ENCODE data around the gene ARHGEF11.
A peak's percentile ranks its signal among the peaks of the same experiment; 100 is the strongest.

The ARHGEF11 gene

DNA sequence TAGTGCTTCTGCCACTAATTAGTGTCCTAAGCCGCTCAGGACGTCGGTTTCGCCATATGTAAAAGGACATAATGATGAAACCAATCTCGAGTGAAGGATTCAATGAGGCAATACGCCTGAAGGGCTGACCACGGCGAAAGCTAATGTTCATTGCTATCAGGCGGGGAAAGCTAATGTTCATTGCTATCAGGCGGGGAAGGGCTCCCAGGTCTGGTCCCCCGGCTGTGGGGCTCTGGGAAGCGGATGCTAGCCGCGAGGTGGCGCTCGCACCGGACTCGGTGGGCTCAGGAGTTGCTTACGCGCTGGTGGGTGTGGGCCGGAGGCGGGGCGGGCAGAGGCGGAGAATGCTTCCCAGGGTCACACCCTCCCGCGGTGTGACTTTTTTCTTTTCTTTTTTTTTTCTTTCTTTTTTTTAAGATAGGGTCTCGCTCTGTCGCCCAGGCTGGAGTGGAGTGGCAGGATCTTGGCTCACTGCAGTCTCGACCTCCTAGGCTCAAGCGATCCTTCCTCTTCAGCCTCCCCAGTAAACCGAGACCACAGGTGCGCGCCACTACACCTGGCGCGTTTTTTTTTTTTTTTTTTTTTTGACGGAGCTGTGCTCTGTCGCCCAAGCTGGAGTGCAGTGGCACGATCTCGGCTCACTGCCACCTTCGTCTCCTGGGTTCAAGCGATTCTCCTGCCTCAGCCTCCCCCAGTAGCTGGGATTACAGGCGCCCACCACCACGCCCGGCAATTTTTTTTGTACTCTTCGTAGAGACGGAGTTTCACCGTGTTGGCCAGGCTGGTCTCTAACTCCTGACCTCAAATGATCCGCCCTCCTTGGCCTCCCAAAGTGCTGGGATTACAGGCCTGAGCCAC, 153.1 kb downstream of the ARHGEF11 start:
- peak; percentile 92 for DNase-seq

DNA sequence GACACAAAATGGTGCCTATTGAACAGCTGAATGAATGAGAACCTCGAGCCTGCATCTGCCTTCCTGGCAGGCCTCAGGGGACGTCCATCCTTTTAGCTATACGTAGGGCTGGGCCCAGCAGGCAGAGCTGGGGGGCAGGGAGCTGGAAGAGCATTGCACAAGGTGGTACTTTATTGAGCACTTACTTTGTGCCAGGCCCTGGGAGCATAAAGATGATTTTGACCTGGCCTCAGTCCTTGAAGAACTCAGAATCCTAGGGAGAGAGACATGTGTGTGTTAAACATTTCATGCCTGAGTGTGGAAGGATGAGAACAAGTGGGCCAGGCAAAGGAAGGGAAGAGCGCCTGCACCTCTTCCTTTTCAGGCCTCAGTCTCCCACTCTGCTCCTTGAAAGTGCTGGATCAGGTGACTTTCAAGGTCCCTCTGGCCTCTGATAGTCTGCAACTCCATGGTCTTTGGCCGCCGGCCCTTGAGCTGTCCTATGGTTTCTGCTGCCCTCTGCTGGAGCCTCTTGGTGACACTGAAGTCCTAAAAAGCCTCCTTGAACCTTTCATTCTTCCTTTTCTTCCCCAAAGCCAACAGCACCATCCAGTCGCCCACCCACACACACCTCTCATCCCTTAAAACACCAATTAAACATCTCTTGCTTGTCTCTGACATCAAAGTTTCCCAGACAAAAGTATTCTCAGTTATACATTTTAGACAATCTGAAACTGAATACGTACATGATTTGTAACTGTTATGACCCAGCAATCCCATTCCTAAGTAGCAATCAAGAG, 155.6 kb downstream of the ARHGEF11 start:
- DNase-seq, result peak; percentile 83

DNA sequence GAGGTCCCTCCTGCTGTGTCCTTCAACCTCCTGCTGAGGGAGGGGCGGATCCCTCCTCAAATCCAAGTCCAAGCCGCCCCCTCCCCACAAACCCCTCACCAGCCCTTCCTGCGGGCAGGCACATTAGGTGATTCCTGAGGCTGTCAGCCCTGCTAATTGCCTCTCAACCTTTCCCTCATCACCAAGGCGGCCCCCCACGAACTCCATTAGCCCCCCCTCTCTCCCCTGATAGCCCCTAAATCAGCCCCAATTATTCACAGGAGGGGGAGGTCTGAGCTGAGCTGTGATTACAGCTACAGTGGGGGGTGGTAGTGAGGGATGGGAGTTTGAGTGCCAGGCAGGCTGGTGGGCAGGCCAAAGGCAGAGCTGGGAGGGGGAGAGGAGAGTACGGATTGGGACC, 157.8 kb downstream of the ARHGEF11 start:
- no peak for DNase-seq

DNA sequence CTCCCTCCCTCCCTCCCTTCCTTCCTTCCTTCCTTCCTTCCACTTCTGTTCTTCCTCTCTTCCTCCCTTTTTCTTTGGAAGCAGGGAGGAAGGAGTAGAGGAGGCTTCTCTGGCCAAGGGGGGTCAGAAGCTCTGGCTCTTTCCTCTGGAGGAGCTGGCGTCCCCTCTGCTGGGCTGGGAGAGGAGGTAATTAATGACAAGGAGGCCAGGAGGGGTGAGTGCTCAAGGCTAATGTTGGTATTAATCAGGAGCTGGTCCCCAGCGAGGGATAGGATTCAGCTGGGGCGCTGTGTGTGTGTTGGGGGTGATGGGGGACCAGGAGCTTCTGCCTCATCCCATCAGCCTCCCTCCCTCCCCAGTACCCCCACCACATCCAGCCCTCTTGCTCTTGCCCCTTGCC, 158.2 kb downstream of the ARHGEF11 start:
- DNase-seq, result no peak

DNA sequence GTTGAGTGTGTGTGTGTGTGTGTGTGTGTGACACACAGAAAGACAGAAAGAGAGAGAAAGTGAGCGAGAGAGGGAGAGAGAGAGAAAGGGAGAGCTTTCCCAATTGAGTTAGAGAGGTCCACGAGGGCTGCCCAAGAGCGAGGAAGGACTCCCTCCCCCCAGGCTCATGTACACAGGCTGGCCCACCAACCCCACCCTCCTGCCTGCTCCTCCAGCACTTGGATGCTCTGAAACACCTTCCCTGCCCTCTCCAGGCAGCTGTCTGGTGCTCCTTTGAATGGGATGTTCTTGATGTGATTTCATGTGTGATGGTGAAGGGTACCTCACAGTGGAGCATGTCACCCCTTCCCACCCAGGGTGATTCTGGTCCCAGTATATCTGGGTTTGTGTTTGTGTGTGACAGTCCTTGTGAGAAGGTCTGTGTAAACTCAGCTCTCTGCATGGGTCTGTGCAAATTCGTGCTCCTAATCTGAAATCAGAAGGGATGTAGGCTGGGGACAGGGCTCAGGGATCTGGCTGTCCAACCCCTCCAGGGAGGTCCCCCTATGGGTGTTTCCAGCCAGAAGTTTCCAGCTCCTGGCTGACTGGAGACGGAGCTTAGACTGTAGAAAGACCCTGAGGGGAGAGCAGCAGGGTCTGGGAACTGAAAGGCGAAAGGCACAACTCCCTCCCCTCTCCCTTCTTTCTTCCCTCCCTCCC, 158.8 kb downstream of the ARHGEF11 start:
- DNase-seq, result no peak

DNA sequence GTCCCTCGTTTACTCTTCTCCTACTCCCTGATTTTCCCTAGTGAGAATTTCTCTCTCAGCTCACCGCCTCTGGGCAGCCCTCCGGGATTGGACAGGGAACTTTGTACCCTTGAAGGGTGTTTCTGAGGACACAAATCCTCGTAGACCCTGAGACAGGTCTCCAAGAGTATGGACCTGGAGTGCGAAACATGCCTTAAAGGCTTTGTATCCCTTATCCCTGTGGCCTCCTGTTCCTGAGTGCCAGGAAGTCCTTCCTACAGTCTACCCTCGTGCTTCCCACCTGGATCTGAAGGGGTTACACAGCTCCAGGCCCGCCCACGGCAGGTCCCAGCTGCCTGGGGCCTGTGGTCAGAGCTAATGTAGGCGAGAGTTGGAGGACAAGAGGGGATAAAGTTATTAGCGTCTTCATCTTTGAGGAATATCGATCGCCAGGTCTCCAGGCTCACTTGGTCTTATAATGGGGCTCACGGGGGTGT, 159.6 kb downstream of the ARHGEF11 start:
- no peak for DNase-seq

DNA sequence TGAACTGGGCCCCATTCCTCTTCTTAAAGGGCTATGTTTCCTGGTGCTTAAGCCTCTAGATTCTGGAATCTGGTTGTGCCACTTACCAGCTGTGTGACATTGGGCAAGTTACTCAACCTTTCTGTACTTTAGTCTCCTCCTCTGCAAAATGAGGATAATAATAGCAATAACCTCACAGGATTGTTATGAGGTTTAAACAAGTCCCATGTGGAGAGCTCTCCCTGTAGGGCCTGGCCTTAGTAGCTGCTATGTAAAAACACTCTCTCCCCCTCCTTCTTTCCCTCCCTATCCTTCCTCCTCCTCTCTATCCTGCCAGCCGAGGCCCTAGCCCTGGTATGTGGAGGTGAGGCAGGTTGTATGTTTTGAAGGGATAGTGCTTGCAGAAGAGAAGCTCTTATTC, 160.2 kb downstream of the ARHGEF11 start:
- no peak for DNase-seq
